Activated CD8-positive, alpha-beta memory T cell treated with anti-CD3 and anti-CD28 coated beads for 1 hour (primary cell): ENCODE data around the gene SH2D6.
A peak's percentile ranks its signal among the peaks of the same experiment; 100 is the strongest.

ENCODE experiments used
- DNase-seq, 2 donors: peaks; one replicate each; pipeline ENCODE4 v3.0.0-alpha.2; 2020; ENCODE audit warnings: low read depth in 1 of 2; ENCODE audit errors: extremely low read depth in 1 of 2

Gene SH2D6

DNA sequence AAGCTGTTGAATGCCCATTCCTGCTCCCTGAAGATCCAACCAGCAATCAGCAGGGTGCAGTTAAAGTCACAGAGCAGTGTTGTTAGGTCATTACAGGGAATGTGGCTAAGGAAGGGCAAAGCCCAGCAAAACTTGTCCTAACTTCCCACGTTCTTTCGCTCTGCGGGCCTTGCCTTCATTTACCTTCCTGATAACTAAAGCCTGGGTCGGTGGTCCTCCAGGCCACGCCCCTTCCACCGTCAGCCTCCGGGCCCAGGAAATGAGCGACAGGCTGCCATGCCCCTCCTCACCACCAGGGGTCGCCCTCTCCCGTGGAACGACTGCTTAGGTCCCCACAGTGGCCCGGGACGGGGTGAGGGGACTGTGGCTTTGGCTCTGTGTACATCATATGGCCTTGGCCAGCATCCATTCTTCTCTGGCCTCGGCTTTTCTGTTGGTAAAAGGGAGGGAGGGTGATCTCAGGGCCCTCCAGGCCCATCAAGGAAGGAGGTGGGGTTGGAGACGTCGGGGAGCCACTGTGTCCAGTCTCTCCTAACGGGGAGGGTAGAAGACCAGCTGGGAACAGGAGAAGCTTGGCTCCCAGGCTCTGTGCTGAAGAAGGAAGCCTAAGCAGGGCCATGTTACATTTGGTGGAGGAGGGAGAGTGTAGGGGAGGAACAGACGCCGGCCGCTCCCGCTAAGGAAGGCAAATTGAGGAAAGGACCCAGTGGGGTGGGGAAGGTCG, 2.2 kb downstream of the SH2D6 start:
- DNase-seq: peak; percentile 75 to 86

DNA sequence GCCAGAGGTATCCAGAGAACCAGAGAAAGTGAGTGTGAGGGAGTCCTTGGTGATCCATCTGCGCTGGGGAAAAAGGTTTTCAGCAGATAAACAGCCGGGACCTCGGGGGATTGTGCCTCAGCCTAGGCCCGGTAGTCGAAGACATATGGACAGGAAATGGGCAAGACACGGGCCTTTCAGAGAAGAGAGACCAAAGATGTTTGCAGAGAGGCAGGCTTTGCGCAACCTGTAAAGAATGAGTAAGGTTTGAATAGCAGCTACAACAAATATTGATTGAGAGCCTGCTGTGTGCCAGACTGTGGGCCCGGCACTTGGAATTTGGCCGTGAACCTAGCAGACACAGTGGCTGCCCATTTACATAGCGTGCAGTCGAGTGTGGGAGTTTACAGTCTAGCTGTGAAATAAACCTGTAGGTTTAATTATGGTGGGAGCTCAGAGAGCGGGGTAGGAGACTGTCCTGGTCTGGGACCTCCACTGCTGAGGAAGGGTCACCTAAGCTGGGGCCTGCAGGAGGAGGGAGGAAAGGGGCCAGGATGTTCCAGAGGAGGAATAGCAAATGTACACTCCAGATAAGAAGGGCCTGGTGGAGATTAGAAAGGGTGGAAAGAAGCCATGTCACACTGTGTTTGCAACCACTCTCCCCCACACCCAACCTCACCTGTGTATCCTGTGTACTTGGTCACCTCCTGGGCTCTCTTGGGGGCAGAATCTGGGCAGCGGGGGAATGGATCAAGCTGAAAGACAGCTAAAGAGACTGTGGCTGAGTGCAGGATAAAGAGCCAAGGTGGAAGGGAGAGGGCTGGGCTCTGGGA, 3.0 kb downstream of the SH2D6 start:
- DNase-seq: no peak

DNA sequence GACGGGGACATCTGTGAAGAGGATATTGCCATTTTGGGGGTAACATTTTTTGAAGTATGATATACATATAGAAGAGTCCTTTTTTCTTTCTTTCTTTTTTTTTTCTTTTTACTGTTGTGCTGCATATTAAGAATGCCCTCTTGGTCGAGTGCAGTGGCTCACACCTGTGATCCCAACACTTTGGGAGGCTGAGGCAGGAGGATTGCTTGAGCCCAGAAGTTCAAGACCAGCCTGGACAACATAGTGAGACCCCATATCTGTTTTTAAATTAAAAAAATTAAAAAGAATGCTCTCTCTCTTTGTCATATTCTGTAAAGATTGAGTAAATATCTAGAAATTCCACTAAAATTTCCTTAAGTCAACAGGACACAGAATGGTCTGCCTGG, 3.6 kb downstream of the SH2D6 start:
- DNase-seq: no peak

DNA sequence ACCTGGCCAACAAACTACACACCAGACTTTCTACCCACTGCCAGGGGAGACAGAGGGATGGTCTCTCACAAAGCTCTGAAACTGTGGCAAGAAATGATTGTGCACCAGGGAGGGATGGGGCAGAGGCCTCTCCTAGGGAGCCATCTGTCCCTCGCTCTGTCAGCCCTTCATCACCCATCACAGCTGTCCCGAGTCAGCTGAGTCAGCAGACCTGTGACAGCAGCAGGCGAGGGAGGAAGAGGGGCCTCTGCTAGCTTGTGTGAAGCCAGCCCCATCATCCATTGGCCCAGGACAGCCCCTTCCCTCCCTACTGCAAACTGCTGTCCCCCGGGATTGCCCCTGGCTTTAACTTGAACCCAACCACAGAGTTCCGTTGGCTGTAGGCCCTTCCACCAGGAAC, 5.0 kb downstream of the SH2D6 start:
- DNase-seq: no peak

DNA sequence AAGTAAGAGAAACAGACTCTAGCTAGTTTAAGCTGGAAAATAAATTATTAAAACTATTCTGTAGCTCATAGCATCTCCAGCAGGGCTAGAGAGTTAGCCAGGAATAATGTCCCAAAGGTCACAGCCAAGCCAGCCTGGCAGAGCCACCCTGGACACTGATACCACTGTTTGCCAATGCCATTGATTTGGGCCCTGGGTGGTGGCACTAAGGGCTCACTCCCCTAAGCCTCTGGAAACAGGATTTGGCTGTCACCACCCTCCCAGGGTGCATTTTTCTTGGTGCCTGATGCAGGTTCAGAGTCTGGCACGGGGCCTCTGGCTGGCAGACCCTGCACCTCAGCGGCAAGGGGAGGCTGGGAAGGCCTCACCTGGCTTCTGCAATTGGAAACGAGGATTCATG, 7.1 kb downstream of the SH2D6 start:
- DNase-seq: no peak

DNA sequence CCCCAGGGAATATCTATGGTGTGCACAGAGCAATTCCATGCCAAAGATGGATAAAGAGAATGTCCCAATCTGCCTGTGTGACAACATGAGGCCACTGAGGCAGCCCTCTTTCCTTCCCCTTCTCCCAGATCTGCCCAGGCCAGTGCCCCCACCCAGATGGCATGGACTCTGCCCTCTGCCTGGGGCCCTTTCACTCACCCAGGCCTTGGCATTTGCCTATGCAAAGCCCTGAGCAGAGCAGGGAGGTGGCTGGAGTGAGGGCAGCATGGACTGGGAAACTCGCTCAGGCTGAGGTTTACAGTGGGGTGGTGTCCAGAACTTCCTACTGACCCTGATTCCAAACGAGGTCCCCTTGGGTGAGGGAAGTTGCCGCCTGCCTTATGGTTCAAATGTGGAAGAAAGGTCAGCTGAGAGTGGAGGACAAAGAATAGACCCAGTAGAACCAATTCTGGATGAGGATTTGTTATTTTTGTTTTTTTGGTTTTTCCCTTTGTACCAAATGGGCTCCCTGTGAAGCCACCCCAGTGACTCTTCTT, 8.9 kb downstream of the SH2D6 start:
- no peak for DNase-seq

DNA sequence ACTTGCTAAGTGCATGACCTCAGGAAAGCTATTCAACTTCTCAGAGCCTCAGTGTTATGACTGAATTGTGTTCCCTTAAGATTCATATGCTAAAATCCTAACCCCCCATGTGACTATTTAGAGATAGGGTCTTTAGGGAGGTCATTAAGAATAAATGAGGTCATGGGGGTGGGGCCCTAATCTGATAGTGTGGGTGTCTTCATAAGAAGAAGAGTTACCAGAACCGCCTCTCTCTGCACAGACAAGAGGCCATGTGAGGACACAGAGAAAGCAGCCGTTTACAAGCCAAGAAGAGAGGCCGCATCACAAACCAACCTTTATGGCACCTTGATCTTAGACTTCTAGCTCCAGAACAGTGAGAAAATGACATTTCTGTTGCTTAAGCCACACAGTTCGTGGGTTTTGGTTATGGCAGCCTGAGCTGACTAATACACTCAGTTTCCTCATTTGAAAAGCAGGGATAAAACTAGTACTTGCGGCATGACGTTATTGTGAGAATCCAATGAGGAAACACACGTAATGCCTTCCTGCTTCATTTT, 9.9 kb downstream of the SH2D6 start:
- DNase-seq: no peak

DNA sequence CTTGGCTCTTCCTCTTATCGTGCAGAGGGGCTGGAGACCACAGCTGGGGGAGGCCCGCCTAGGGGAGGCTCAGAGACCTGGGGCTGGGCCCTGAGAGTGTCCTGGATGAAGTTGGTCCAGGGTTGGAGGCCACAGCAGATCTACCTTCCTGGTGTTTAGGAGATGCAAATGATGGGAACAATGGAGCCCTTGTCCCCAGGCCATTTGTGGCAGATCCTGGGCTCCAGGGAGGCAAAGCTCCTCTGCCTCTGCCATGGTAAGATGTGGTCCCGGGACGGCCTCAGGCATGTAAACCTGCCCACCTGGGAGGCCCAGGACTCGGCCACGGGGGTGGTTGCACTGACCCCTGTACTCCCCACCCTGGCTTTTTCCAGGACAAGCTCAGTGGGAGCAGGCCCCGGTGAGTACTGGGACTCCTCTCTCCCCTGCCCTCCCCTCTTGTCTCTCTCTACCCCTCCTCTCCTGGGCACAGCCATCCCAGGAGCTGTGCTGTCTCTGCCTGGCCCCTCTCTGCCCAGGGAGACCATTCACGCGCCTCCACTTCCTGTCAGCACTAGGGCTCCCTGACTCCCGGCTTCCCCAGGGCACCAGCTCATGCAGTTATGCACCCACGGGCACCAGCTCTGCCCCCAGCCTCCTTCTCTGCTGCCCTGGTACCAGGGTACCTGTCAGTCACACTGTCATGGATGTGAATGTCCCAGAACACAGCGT, 10.9 kb downstream of the SH2D6 start:
- no peak for DNase-seq

DNA sequence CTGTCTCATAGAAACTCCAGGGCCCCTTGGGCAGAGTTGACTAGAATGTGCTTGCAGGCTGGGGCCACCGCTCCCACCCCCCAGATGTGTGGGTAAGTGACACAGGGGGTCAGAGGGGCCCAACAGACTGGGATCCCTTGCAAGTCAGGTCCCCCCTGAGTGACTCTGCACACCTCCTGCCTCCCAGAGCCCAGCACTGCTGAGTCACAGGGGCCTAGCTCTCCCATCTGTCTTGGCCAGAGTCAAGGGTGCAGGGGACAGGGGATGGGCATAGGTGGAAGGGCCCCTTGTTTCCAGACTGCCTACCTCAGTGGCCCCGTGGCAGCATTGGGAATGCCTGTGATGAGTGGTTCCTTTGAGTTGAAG, 11.4 kb downstream of the SH2D6 start:
- DNase-seq: no peak

DNA sequence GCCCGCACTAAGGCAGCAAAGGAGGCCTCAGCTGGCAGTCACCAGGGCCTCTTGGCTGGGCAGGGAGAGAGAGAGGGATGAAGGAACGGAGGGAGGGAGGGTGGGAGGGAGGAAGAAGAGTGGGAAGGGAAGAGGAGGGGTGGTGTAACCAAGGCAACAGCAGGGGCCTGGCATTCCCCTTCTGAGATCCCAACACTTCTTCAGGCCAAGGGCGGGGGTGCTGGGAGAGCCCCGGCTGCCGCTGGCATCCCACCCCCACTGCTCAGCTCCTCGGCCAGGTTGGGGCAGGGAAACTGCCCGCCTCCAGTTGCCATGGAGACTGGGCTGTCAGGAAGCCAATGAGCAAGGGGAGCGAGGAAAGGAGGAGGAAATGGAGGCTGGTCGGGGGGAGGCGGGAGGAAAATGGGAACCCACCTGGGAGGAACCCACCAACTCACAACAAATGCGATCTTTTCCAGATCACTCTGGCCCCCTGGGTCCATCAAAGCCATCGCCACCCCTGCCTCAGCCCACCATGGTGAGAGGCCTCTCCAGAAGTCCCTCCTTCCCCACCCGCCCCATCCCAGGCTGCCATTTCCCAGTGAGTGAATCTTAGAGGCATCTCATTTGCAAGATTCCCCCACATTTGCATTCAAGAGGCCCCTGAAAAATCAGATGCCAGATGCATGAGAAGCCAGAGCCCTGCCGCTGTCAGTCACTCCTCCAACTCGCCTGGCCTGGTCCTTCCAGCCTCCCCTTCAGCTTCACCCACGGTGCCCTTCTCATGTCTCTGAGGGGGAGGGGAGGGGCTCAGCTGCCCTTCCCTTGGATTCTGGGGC, 12.4 kb downstream of the SH2D6 start:
- DNase-seq: no peak

DNA sequence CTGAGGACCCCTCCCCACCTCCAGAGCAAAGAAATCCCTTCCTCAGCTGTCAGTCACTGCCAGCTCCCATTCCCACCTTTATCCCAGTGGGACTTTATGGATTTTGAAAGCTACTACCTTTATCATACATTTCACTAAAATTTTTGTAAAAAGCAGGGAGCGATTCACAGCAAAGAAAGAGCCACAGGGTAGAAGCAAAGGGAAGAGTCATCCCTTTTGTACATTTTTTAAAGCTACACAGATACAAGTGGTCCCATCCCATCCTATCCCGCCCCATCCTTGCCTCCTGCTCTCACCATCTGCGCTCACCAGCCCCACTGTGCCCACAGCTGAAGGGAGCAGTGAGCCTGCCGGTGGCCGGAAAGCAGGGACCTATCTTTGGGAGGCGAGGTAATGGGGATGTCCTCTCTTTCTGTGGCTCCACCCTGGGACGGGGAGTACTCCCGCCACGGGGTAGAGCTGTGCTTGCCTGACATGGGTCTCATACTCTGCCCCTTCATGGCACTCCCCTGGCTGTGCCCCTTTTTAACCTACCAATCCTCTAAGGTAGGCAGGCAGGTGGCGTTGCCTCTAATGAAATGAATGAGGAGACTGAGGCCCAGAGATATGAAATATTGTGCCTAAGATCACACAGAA, 13.2 kb downstream of the SH2D6 start:
- no peak for DNase-seq

DNA sequence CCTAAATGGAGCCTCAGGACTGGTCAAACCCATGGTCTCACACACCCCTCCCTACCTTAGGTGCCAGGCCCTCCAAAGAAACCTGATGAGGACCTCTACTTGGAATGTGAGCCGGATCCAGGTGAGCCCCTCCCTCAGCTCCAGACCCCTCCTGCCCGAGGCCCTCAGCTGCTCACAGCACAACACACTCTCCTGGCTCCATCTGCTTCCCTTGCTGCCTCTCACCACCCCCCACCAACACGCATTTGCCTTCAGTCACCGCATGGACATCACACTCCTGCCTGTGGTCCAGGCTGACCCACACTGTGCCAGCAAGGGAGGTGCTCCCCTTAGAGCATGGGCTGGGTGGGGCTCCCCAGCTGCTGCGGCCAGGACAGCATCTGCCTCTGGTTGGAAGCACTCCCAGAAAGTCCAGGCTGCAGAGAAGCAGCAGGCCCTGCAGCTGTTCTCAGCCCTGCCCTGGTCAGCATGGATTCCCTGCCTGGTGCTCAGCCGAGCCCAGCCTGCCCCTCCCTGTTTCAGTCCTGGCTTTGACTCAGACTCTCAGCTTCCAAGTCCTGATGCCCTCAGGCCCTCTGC, 15.1 kb downstream of the SH2D6 start:
- no peak for DNase-seq

DNA sequence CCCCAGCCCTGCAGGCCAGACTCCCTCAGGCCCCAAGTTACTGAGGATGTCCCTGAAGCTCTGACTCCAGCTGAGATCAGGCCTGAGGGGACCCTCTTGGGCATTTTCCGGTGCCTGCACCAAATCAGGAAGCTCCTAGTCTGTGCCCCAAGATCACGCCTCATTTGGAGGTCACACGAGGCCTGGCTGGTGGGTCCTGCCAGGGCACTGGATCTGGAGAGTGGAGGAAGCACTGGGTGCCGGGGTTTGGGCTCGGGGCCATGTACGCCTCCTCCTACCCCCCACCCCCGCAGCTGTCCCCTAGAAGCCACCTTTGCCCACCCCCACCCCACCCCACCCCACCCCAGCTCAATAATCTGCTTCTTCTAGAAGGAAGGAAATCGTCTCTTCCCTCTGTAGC, 16.2 kb downstream of the SH2D6 start:
- no peak for DNase-seq

DNA sequence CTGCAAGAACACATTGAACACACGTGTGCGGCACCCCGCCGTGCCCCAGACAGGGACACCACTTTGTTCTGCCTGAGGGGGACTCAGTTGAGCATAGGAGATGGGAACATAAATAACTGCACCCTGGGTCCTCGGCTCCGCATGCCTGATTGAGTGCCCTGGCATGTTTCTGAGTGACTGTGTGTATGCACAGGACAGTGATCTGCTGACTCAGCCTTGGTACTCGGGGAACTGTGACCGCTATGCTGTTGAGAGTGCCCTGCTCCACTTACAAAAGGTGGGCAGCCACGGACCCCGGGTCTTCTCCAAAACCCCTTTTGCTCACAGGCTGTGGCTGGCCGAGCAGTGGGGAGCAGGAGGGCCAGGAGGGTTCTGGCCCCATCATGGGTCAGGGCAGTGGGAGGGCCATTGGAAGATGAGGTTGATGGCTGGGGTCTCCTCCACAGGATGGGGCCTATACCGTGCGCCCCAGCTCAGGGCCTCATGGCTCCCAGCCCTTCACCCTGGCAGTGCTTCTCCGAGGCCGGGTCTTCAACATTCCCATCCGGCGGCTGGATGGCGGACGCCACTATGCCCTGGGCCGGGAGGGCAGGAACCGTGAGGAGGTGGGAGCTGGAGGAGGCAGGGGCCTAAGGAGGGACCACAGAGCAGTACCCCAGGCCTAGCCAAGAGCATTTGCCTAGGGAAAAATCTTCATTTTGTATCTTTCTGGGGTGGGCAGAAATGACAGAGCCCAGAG, 16.9 kb downstream of the SH2D6 start:
- DNase-seq: no peak

DNA sequence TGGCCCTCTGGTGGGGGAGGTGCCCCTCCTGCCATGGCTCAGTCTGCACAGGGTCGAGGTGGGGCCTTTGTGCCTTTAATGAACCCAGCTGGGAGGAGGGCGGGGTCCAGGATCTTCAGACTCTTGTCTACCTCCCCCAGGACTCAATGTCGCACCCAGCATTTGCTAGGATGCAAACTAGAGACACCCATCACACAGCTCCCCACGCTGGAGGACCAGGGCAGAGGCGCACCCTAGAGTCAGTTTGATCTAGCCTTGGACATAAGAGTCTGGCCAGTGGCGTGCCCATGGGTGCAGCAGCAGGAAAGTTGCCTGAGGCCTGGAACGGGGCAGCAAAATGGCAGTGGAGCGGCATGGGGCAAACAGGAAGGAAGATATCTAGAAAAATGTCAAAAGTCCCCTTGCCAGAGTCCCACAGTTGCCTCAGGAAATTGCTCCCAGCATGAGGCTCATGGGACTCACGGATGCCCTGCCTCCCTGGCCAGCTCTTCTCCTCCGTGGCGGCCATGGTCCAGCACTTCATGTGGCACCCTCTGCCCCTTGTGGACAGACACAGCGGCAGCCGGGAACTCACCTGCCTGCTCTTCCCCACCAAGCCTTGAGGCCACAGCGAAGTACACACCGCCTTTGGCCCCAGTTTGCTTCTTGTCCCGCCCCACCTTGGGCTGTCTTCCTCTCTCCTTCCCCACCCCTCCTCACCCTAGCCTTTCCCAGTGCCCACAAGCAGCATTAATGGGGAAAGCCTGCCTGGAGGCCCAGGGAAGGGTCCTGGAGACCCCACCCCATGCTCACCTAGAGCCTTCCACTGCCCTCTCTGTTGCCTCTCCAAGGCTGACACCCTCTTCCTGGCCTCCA, 17.7 kb downstream of the SH2D6 start:
- no peak for DNase-seq

DNA sequence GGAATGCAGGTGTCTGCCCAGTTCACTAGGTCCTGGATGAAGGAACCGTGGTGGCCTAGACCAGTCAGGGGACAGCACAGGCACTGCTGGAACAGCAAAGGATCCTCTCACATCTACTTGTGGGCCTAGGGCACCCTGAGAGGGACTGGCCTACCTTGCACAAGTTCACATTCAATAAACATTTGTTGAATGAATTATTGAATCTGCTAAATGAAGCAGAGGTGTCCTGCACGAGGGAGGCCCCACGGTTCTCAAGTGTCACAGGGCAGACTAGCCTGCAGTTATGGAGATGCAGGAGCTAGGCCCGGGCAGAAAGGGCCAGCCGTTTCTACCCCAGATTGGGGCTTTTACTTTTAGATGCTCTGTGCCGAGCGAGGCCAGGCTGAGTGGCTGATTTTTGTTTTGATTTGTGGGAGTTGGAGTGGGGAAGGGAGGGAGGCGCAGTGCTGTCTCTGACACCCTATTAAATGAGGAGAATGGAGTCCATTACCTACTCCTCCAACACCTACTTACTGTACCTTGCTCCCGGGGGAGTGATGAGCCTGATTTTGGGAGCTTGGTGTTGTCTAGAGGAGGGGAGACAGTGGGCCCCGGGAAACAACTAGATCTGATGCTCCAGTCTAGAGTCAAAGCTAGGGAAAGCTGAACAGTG, 18.4 kb downstream of the SH2D6 start:
- DNase-seq: no peak

DNA sequence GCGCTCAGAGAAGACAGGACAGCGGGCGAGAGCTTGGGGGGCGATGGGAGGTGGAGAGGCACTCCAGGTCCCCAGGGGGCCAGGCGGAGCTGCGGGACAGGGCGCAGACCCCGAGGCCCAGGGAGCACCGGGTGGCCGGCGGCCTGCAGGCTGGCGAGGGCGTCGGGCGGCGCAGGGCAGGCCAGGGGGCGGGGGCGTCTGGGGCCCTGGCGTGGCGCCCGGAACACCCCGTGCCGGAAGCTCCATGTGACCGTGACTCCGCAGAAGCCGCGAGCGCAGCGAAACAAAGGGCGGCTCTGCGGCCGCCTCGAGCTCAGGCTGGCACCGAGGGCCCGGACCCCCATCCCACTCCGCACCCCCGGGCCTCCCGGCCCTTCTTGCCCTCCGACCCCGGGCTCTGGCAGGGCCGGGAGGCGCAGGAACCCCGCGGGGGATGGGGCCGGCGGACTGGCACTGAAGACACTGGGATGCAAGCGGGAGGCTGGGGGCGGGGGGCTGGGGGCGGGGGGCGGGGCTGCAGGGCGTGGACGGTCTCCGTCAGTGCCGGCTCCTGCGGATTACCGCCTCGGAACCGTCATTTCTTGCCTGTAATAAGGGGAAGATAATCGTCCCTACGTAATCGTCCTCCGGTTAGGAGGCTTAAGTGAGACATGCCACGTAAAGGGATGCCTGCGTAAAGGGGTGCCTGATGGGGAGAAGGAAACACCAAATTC, 19.1 kb downstream of the SH2D6 start:
- peak in 1 of 2 donors; percentile 56 for DNase-seq
